HepG2 (cell line): ENCODE results near the gene NFX1. TPM values are rescaled to one million over a fixed set of nuclear protein-coding genes. Genes with fewer than 3 reads are reported as not detected.
"Not testable (repeated sequence)": the region's sequence is repeated elsewhere in the genome, so short reads cannot be mapped to it uniquely, and the experiment has no call there.

Experiments used
- ATAC-seq: fragments of 200-7000 bp; cut with Tn5 transposase; 3 replicates; pipeline ENCODE4 v1.9.1; 2020; ENCODE audit warnings: mild to moderate bottlenecking, moderate library complexity
- BruUV-seq: library from RNA; stranded (reverse); fragments of 400-500 nt; replicated peaks from 2 replicates; lab custom pipeline; 2021; lab: Mats Ljungman, UMichigan
- CTCF ChIA-PET: fragments of 300-600 bp; formaldehyde crosslinking; extraction: SDS; loops from one replicate; lab custom pipeline; 2021; ENCODE audit warnings: low total read pairs, inconsistent platforms, low intra/inter-chr PET ratio; lab: Yijun Ruan, JAX
- POLR2A ChIA-PET: fragments of 350-600 bp; sonication (Branson Sonifier 250); formaldehyde crosslinking; loops from one replicate; lab custom pipeline; 2020; ENCODE audit warnings: antibody characterized with exemption, inconsistent platforms; lab: Yijun Ruan, JAX
- DNase-seq: peaks from one replicate; pipeline ENCODE4 v3.0.0-alpha.2; 2015; ENCODE audit warnings: low spot score
- FAIRE-seq: peaks from 3 replicates; lab custom pipeline; 2011; peaks lifted over from hg19 to GRCh38; lab: Jason Lieb, UNC
- H2AFZ ChIP-seq: one replicate; pipeline ENCODE4 v1.6.1; 2011; ENCODE audit warnings: low read length, inconsistent platforms
- H3K27ac ChIP-seq: fragments of 300-600 bp; 3 replicates; pipeline ENCODE4 v1.8.0; 2011; ENCODE audit warnings: mixed run types, mild to moderate bottlenecking, mixed read lengths, low read length, inconsistent platforms; ENCODE audit not compliant: insufficient read depth; ENCODE audit errors: extremely low read length
- H3K27me3 ChIP-seq, 2 experiments: fragments of 200-600 bp in 1 of 2; 2 replicates in 1 of 2; 3 replicates in 1 of 2; pipeline versions ENCODE4 v1.6.0 to v1.8.0; 2011; ENCODE audit warnings: low read length in 2 of 2, mild to moderate bottlenecking in 2 of 2, moderate library complexity in 2 of 2, inconsistent platforms in 1 of 2; ENCODE audit not compliant: insufficient read depth in 2 of 2, control insufficient read depth in 1 of 2
- H3K36me3 ChIP-seq, 2 experiments: fragments of 200-600 bp in 1 of 2; replicated peaks in 1 of 2; 2 replicates in 1 of 2; 3 replicates in 1 of 2; pipeline versions ENCODE4 v1.5.1 to v1.8.0; 2011; ENCODE audit warnings: low read length in 2 of 2, inconsistent platforms in 1 of 2; ENCODE audit not compliant: insufficient read depth in 2 of 2, control insufficient read depth in 1 of 2
- H3K4me1 ChIP-seq: 2 replicates; pipeline ENCODE4 v1.5.1; 2012; ENCODE audit warnings: low read length, inconsistent platforms; ENCODE audit not compliant: insufficient read depth
- H3K4me2 ChIP-seq: 2 replicates; pipeline ENCODE4 v1.6.0; 2011; ENCODE audit warnings: low read depth, low read length, inconsistent platforms
- H3K4me3 ChIP-seq, 3 experiments: fragments of 200-600 bp in 1 of 3; sonication (generic), shearing (Covaris generic) in 1 of 3; replicated peaks in 1 of 3; 2 replicates each; pipeline ENCODE4 v1.5.1; 2011 to 2016; ENCODE audit warnings: low read length in 3 of 3, inconsistent platforms in 2 of 3, low read depth in 2 of 3, mild to moderate bottlenecking in 2 of 3, control low read depth in 1 of 3, mixed read lengths in 1 of 3; ENCODE audit not compliant: insufficient read depth in 1 of 3
- H3K79me2 ChIP-seq: one replicate; pipeline ENCODE4 v1.6.1; 2011; ENCODE audit warnings: low read length, inconsistent platforms; ENCODE audit not compliant: insufficient read depth
- H3K9ac ChIP-seq: 2 replicates; pipeline ENCODE4 v1.6.0; 2011; ENCODE audit warnings: mild to moderate bottlenecking, low read depth, low read length, inconsistent platforms; ENCODE audit not compliant: insufficient read depth
- H3K9me3 ChIP-seq: 2 replicates; pipeline ENCODE4 v1.5.1; 2012; ENCODE audit warnings: mild to moderate bottlenecking, low read length
- H4K20me1 ChIP-seq: 2 replicates; pipeline ENCODE4 v1.6.0; 2011; ENCODE audit warnings: inconsistent platforms, mild to moderate bottlenecking, low read length, moderate library complexity; ENCODE audit not compliant: insufficient read depth
- BORCS8-MEF2B ChIP-seq: sonication (generic); formaldehyde crosslinking; IDR thresholded peaks from 2 replicates; pipeline ENCODE4 v1.8.0; 2022; ENCODE audit warnings: mild to moderate bottlenecking, missing genetic modification reagents
- CEBPG ChIP-seq: IDR thresholded peaks from 2 replicates; pipeline ENCODE4 v1.6.1; 2016
- HNF1A ChIP-seq, 2 experiments: sonication (generic) in 1 of 2; formaldehyde crosslinking in 1 of 2; IDR thresholded peaks; 2 replicates each; pipeline versions ENCODE4 v1.4.0 to v1.6.1; 2016 to 2020; ENCODE audit warnings: borderline replicate concordance in 1 of 2, low read depth in 1 of 2, mild to moderate bottlenecking in 1 of 2, missing genetic modification reagents in 1 of 2
- HNRNPLL ChIP-seq: fragments of 200-400 bp; formaldehyde crosslinking; IDR thresholded peaks from 2 replicates; pipeline ENCODE4 v1.6.1; 2017; ENCODE audit warnings: mild to moderate bottlenecking, low read depth, low read length; ENCODE audit not compliant: poor library complexity, severe bottlenecking
- KDM5B ChIP-seq: sonication (generic); formaldehyde crosslinking; IDR thresholded peaks from 2 replicates; pipeline ENCODE4 v1.4.0; 2020; ENCODE audit warnings: missing genetic modification reagents, mild to moderate bottlenecking, borderline replicate concordance
- NONO ChIP-seq, 2 experiments: fragments of 450-650 bp in 1 of 2; sonication (generic) in 1 of 2; formaldehyde crosslinking in 1 of 2; IDR thresholded peaks in 1 of 2; conservative IDR thresholded peaks in 1 of 2; 2 replicates each; pipeline versions ENCODE4 v1.6.1 to v1.8.0; 2017 to 2022; ENCODE audit warnings: mild to moderate bottlenecking in 1 of 2, missing genetic modification reagents in 1 of 2, moderate library complexity in 1 of 2
- PAXIP1 ChIP-seq: sonication (generic); formaldehyde crosslinking; conservative IDR thresholded peaks from 2 replicates; pipeline ENCODE4 v1.4.0; 2020; ENCODE audit warnings: mild to moderate bottlenecking, missing genetic modification reagents, moderate library complexity
- SALL1 ChIP-seq: sonication (generic); formaldehyde crosslinking; IDR thresholded peaks from 2 replicates; pipeline ENCODE4 v1.8.0; 2022; ENCODE audit warnings: mild to moderate bottlenecking, missing genetic modification reagents
- WGBS: methylation state at CpG from one replicate; pipeline ENCODE4 v1.1.6; 2017; ENCODE audit warnings: low lambda C conversion rate; 5-methylcytosine and 5-hydroxymethylcytosine counted together
- in situ Hi-C: cut with HindIII; loops from 2 replicates; pipeline ENCODE4 v1.10.0; 2017; ENCODE audit warnings: low pct_unique_long_range_greater_than_20kb; ENCODE audit not compliant: extremely low pct_ligation_motif_present
- intact Hi-C: fragments of 100-400 bp; cut with micrococcal nuclease; formaldehyde crosslinking; loops from one replicate; pipeline ENCODE4 v1.10.0; 2022; ENCODE audit not compliant: unreplicated experiment
- polyA plus RNA-seq, 8 experiments: library from polyadenylated mRNA; depleted of rRNA in 3 of 8; stranded (reverse) in 7 of 8; unstranded in 1 of 8; fragments of >200 nt; fragmentation: Illumina TruSeq in 4 of 8; extraction: Trizol in 4 of 8; gene quantifications; 2 replicates each; pipeline versions ENCODE4 v1.2.1 to v1.2.3, GENCODE V29; 2011 to 2016; ENCODE audit warnings: low read depth in 4 of 8, missing spikeins in 1 of 8, mixed read lengths in 1 of 8; ENCODE audit not compliant: insufficient read depth in 1 of 8
- total RNA-seq, 5 experiments: library from RNA; depleted of rRNA; stranded (reverse); fragments of >200 nt; fragmentation: Illumina TruSeq; extraction: Trizol; gene quantifications; 2 replicates each; pipeline ENCODE4 v1.2.3, GENCODE V29; 2016; ENCODE audit warnings: low read depth in 1 of 5
- TF ChIP-seq, protein P1 (sequence below): sonication (generic); IDR thresholded peaks from 2 replicates; pipeline ENCODE4 v1.6.1; 2016; ENCODE audit warnings: low read depth, borderline replicate concordance

Gene NFX1
- total and polyA plus RNA-seq, 2 of the 13 experiments (the other 11 are each of a cell fraction or from before 2014, with no cell fraction given) = 23.9 to 27.5 TPM

DNA sequence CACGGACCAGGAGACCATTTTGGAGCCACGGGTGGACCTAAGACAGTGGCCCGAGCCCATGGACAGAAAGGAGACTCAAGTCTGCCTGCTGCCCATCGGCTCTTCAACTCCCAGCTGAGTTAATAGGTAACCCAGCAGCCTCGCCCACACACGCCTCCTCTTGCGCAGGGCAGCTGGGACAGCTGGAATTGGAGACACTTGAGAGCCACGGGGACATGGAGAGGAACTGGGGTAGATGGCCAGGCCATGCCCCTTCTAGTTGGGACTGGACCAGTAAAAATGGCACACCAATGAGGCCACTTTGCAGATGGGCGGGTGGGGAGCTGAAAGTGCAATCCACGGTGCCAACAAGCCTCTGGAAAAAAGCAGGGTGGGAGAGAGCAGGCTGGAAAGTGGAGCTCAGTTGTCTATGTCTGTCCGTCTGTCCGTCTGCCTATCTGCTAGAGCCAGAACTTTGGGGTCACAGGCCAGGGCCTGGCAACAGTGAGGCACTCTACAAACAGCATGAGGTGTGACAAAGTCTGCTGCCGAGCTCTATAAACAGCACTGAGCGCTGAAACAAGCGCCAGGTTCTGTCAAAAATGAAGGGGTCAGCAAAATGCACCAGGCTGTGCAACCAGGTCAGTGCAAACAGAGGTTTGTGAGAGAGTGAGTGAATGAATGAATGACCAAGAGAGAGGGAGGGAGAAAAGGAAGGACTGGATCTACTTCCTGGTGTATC, 105.0 kb downstream of the NFX1 start:
- peaks cover 51% of the 10 kb centered on the region for H3K4me1 ChIP-seq
- intact Hi-C loops = loop anchor here (2.0 kb wide), 1 partner anchor 15 kb away; no protein-coding TSS in a partner anchor
- peak overlapping the region; percentile 18 to 63 (median 26); a peak in 5 of 6 replicates for H3K4me3 ChIP-seq
- peak; percentile 55; the same call in 2 of the 3 replicates for ATAC-seq
- 2% methylated on average over 12 of the region's 15 CpGs for WGBS
- H4K20me1 ChIP-seq; H3K27ac ChIP-seq; H3K9me3 ChIP-seq; BruUV-seq; CTCF ChIA-PET; H3K36me3 ChIP-seq; H3K79me2 ChIP-seq; H2AFZ ChIP-seq; H3K27me3 ChIP-seq; in situ Hi-C loops; TF ChIP-seq NONO (IDR thresholded peaks at IDR 0.05): not testable (repeated sequence)
- DNase-seq = peak; percentile 72
- peak overlapping the region; percentile 58; the same call in 1 of the 2 replicates for H3K9ac ChIP-seq
- peak; percentile 67 for FAIRE-seq
- H3K4me2 ChIP-seq = peak overlapping the region; percentile 94
- POLR2A ChIA-PET = interaction anchor here (1.0 to 1.7 kb wide), 6 partner anchors 8 to 105 kb away, joined by 3 to 6 read pairs (median 4); partner anchors contain the start of genes NFX1 and NOL6
- TF ChIP-seq HNRNPLL (peak; percentile 23), CEBPG (peak; percentile 44; the same call in 1 of the 2 replicates), SALL1 (CRISPR knock-in tag) (peak; percentile 70), PAXIP1 (CRISPR knock-in tag) (peak; percentile 22; the same call in 1 of the 2 replicates), BORCS8-MEF2B (CRISPR knock-in tag) (0 out of 2 replicates have a peak, but pooled peaks have one; percentile 33), KDM5B (CRISPR knock-in tag) (0 out of 2 replicates have a peak, but pooled peaks have one; percentile 18), NONO (CRISPR knock-in tag; conservative IDR thresholded peaks at IDR 0.05) (peak; percentile 35; the same call in 1 of the 2 replicates), HNF1A (IDR thresholded peaks at IDR 0.05; ENCODE audit: low read depth) (peak; percentile 85), HNF1A (CRISPR knock-in tag; IDR thresholded peaks at IDR 0.05; ENCODE audit: borderline replicate concordance) (peak; percentile 91)
- TF ChIP-seq, protein P1, sequence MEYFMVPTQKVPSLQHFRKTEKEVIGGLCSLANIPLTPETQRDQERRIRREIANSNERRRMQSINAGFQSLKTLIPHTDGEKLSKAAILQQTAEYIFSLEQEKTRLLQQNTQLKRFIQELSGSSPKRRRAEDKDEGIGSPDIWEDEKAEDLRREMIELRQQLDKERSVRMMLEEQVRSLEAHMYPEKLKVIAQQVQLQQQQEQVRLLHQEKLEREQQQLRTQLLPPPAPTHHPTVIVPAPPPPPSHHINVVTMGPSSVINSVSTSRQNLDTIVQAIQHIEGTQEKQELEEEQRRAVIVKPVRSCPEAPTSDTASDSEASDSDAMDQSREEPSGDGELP = peak; percentile 87; the same call in 1 of the 2 replicates
